Measurements from ENCODE around the gene FOXC1.

DNA sequence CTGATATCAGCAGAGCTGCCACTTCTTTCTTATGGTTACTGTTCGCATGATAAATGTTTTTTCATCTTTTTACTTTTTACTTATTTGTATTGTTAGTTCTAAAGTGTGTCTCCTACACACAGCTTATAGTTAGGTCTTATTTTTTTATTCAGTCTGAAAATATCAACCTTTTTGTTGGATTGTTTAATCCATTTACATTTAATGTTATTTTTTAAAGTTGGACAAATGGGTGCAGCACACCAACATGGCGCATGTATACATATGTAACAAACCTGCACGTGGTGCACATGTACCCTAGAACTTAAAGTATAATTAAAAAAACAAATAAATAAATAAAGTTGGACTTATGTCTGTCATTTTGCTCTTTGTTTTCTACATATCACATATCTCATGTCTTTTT, 40.3 kb upstream of the FOXC1 start:
- no peak for TF ChIP-seq GATA2 (IDR thresholded peaks at IDR 0.05; ENCODE audit: low read depth, low read length)
- no peak for TF ChIP-seq GATA3 (IDR thresholded peaks at IDR 0.05; ENCODE audit: low read depth, low read length)

Measured in SH-SY5Y (cell line).